CD4-positive, CD25-positive, alpha-beta regulatory T cell (primary cell): ENCODE results near the gene KCNAB3. TPM values are rescaled to one million over a fixed set of nuclear protein-coding genes. Genes with fewer than 3 reads are reported as not detected.

Experiments used
- ATAC-seq, 2 donors: fragments of 150-1000 bp; cut with Tn5 transposase; one replicate each; pipeline ENCODE4 v1.10.0; 2021; ENCODE audit warnings: low read depth in 2 of 2, moderate number of reproducible peaks in 2 of 2, moderate library complexity in 1 of 2
- DNase-seq, 3 donors: peaks; one replicate each; pipeline versions ENCODE4 v3.0.0 to v3.0.0-alpha.2; 2012 to 2022; ENCODE audit warnings: mixed read lengths in 1 of 3
- H3K27ac ChIP-seq: one replicate; pipeline ENCODE4 v1.7.0; 2013; ENCODE audit warnings: mild to moderate bottlenecking, low read length; ENCODE audit not compliant: insufficient read depth, poor library complexity, severe bottlenecking
- H3K27me3 ChIP-seq: one replicate; pipeline ENCODE4 v1.7.0; 2013; ENCODE audit warnings: low read length; ENCODE audit not compliant: control insufficient read depth, insufficient read depth
- H3K36me3 ChIP-seq: one replicate; pipeline ENCODE4 v1.7.0; 2013; ENCODE audit warnings: mild to moderate bottlenecking, low read length, moderate library complexity; ENCODE audit not compliant: control insufficient read depth, insufficient read depth
- H3K4me1 ChIP-seq: 2 replicates; pipeline ENCODE4 v1.7.0; 2013; ENCODE audit warnings: mild to moderate bottlenecking, low read length; ENCODE audit not compliant: insufficient read depth, control insufficient read depth, poor library complexity, severe bottlenecking
- H3K4me3 ChIP-seq: one replicate; pipeline ENCODE4 v1.7.0; 2013; ENCODE audit warnings: low read depth, mild to moderate bottlenecking, low read length, moderate library complexity
- H3K9me3 ChIP-seq, 2 experiments: 1 replicate in 1 of 2; 2 replicates in 1 of 2; pipeline ENCODE4 v1.7.0; 2013; ENCODE audit warnings: low read length in 2 of 2, mild to moderate bottlenecking in 1 of 2, moderate library complexity in 1 of 2; ENCODE audit not compliant: control insufficient read depth in 2 of 2
- H3K27ac Mint-ChIP-seq, 3 donors: one replicate each; pipeline ENCODE4 v1.8.0; 2020 to 2022; ENCODE audit warnings: mild to moderate bottlenecking in 3 of 3, mixed read lengths in 3 of 3, moderate library complexity in 2 of 3
- H3K27me3 Mint-ChIP-seq: one replicate; pipeline ENCODE4 v1.8.0; 2022; ENCODE audit warnings: mild to moderate bottlenecking, mixed read lengths
- H3K36me3 Mint-ChIP-seq: one replicate; pipeline ENCODE4 v1.8.0; 2020; ENCODE audit warnings: mixed read lengths
- H3K4me1 Mint-ChIP-seq, 4 donors: one replicate each; pipeline ENCODE4 v1.8.0; 2020 to 2022; ENCODE audit warnings: mixed read lengths in 4 of 4, mild to moderate bottlenecking in 1 of 4
- H3K4me3 Mint-ChIP-seq, 4 donors: one replicate each; pipeline ENCODE4 v1.8.0; 2020 to 2022; ENCODE audit warnings: mild to moderate bottlenecking in 4 of 4, mixed read lengths in 4 of 4, moderate library complexity in 3 of 4
- H3K9me3 Mint-ChIP-seq, 7 donors: one replicate each; pipeline ENCODE4 v1.8.0; 2020 to 2022; ENCODE audit warnings: mixed read lengths in 7 of 7, mild to moderate bottlenecking in 3 of 7, moderate library complexity in 2 of 7
- polyA plus RNA-seq, 4 donors: library from polyadenylated mRNA; unstranded; fragments of 300-500 nt; fragmentation: Illumina TruSeq; gene quantifications; one replicate each; pipeline ENCODE4 v1.2.3, GENCODE V29; 2021
- total RNA-seq: library from RNA; stranded (reverse); gene quantifications from one replicate; pipeline ENCODE4 v1.2.3, GENCODE V29; 2022

KCNAB3 gene
- total and polyA plus RNA-seq, 5 donors from 2014 or later = 0.06 to 8.0 (median 0.21) TPM; not detected in 1

DNA sequence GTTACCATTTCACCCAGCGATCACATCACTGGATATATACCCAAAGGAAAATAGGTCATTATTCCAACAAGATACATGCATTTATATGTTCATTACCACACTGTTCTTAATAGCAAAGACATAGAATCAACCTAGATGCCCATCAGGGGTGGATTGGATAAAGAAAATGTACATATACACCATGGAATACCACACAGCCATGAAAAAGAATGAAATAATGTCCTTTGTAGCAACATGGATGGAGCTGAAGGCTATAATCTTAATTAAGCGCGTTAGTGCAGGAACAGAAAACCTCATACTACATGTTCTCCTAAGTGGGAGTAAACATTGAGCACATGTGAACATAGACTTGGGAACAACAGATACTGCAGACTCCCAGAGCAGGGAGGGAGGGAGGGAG lies 20.9 kb upstream of the KCNAB3 start:
- H3K27ac Mint-ChIP-seq = peak overlapping the region; percentile 65 to 95 (median 76)
- Histone ChIP-seq H3K27me3 (no peaks in the 10 kb centered on the region), H3K27ac (peak overlapping the region; percentile 60), H3K4me1 (peaks cover 6% of the 10 kb centered on the region), H3K4me3 (no peak overlapping the region), H3K36me3 (peaks cover 29% of the 10 kb centered on the region), H3K9me3 (no peaks in the 10 kb centered on the region)
- peaks cover 37% of the 10 kb centered on the region for H3K36me3 Mint-ChIP-seq
- no peak overlapping the region for H3K4me3 Mint-ChIP-seq
- no peaks in the 10 kb centered on the region for H3K9me3 Mint-ChIP-seq
- H3K4me1 Mint-ChIP-seq = peaks cover 4 to 30% (median 14%) of the 10 kb centered on the region in 4 donors
- no peak for DNase-seq
- ATAC-seq = no peak
- no peaks in the 10 kb centered on the region for H3K27me3 Mint-ChIP-seq

DNA sequence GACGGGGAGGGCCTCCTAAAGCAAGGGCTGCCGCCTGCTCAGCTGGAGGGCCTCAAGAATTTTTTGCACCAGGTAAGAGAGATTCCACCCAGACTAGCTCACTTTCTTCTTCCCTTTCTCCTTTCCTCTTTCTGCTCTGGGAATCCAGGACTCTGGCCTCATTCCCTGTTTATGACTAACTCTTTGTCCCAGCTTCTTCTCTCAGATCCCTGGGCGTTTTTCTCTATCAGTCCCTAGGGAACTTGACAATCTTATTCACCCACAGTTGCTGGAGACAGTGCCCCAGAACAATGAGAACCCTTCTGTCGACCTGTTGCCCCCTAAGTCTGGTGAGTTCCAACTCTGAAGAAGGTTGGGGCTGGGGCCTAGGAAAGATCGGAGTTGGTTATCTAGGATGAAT lies 18.0 kb upstream of the KCNAB3 start:
- Histone ChIP-seq H3K27me3 (no peaks in the 10 kb centered on the region), H3K4me3 (no peak overlapping the region), H3K9me3 (no peaks in the 10 kb centered on the region), H3K27ac (no peak overlapping the region), H3K4me1 (peaks cover 6% of the 10 kb centered on the region), H3K36me3 (peaks cover 54% of the 10 kb centered on the region)
- Mint-ChIP-seq H3K9me3 (no peaks in the 10 kb centered on the region), H3K36me3 (peaks cover 44% of the 10 kb centered on the region), H3K4me3 (no peak overlapping the region), H3K27me3 (no peaks in the 10 kb centered on the region), H3K4me1 (peaks cover 4 to 30% (median 14%) of the 10 kb centered on the region in 4 donors), H3K27ac (peak overlapping the region in 1 of 3 donors; percentile 53)
- no peak for ATAC-seq
- no peak for DNase-seq

DNA sequence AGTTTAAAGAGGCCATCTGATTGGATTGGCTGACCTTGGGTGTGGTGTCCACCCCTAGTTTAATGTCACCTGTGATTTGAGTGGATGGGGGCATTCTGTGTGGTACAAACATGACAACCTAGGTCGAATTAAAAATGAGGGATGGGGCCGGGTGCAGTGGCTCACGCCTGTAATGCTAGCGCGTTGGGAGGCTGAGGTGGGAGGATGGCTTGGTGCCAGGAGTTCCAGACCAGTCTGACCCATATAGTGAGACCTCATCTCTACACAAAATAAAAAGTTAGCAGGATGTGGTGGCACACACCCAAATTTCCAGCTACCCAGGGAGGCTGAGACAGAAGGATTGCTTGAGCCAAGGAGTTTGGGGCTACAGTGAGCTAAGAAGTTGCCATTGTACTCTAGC lies 16.8 kb upstream of the KCNAB3 start:
- Histone ChIP-seq H3K4me3 (no peak overlapping the region), H3K36me3 (peaks cover 61% of the 10 kb centered on the region), H3K27ac (no peak overlapping the region), H3K9me3 (no peaks in the 10 kb centered on the region), H3K27me3 (no peaks in the 10 kb centered on the region), H3K4me1 (peaks cover under 1% of the 10 kb centered on the region)
- H3K27me3 Mint-ChIP-seq = no peaks in the 10 kb centered on the region
- H3K27ac Mint-ChIP-seq = no peak overlapping the region
- no peak for DNase-seq
- H3K9me3 Mint-ChIP-seq = no peaks in the 10 kb centered on the region
- no peak for ATAC-seq
- no peak overlapping the region for H3K4me3 Mint-ChIP-seq
- H3K36me3 Mint-ChIP-seq = peaks cover 42% of the 10 kb centered on the region
- peaks cover 4 to 20% (median 10%) of the 10 kb centered on the region in 4 donors for H3K4me1 Mint-ChIP-seq

DNA sequence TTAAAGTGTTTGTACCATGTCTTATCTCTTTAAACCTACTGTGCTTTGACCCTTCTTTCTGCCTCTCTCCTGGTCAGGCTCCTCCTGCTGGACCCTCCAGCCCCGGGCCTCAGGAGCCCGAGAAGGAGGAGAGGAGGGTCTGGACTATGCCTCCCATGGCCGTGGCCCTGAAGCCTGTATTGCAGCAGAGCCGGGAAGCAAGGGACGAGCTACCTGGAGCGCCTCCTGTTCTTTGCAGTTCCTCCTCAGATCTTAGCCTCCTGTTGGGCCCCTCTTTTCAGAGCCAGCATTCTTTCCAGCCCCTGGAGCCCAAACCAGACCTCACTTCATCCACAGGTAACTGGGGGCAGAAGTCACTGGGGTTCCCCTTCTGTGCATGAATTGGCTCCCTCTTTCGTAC lies 16.0 kb upstream of the KCNAB3 start:
- Mint-ChIP-seq H3K27ac (peak overlapping the region in 1 of 3 donors; percentile 43), H3K4me1 (peaks cover 3 to 13% (median 5%) of the 10 kb centered on the region in 4 donors), H3K36me3 (peaks cover 45% of the 10 kb centered on the region), H3K9me3 (no peaks in the 10 kb centered on the region), H3K4me3 (no peak overlapping the region), H3K27me3 (no peaks in the 10 kb centered on the region)
- ATAC-seq (no peak), DNase-seq (no peak)
- Histone ChIP-seq H3K4me3 (no peak overlapping the region), H3K9me3 (no peaks in the 10 kb centered on the region), H3K27ac (no peak overlapping the region), H3K4me1 (no peaks in the 10 kb centered on the region), H3K27me3 (no peaks in the 10 kb centered on the region), H3K36me3 (peaks cover 66% of the 10 kb centered on the region)

DNA sequence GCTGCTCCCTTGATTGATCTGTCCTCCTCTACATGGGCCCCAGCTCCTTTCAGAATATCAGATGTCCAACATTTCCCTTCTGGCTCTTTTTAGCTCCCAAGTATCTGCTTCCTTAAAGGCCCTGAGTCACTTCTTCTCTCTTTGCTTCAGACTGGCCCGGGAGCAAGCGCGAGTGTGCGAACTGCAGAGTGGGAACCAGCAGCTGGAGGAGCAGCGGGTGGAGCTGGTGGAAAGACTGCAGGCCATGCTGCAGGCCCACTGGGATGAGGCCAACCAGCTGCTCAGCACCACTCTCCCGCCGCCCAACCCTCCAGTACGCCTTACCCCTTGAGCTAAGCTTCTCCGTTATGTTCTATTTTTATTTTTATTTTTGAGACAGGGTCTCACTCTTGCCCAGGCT lies 14.7 kb upstream of the KCNAB3 start:
- Histone ChIP-seq H3K4me1 (no peaks in the 10 kb centered on the region), H3K9me3 (no peaks in the 10 kb centered on the region), H3K4me3 (no peak overlapping the region), H3K27me3 (no peaks in the 10 kb centered on the region), H3K36me3 (peaks cover 79% of the 10 kb centered on the region), H3K27ac (no peak overlapping the region)
- ATAC-seq (no peak), DNase-seq (no peak)
- Mint-ChIP-seq H3K27me3 (no peaks in the 10 kb centered on the region), H3K9me3 (no peaks in the 10 kb centered on the region), H3K4me1 (peaks cover 0 to 4% (median under 1%) of the 10 kb centered on the region in 4 donors), H3K4me3 (no peak overlapping the region), H3K27ac (no peak overlapping the region), H3K36me3 (peaks cover 53% of the 10 kb centered on the region)

DNA sequence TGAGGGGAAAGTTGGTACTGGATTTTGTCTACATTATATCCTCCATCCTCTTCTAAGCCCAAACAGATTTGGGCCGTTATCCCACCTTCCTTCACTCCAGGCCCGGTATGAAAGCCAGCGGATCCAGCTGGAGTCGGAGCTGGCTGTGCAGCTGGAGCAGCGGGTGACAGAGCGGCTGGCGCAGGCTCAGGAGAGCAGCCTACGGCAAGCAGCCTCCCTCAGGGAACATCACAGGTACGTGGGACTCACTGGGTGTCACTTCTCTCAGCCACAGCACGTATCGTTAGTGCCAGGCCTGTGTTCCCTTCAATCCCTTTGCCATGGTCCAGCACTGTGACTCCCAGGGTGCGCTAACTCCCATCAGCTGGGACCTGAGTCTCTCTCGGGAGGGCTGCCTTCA lies 13.6 kb upstream of the KCNAB3 start:
- H3K9me3 Mint-ChIP-seq = no peaks in the 10 kb centered on the region
- ATAC-seq (no peak), DNase-seq (no peak)
- H3K4me1 Mint-ChIP-seq = peaks cover 0 to 7% (median 1%) of the 10 kb centered on the region in 4 donors
- no peaks in the 10 kb centered on the region for H3K27me3 Mint-ChIP-seq
- H3K27me3 ChIP-seq = no peaks in the 10 kb centered on the region
- H3K4me3 ChIP-seq = no peak overlapping the region
- no peaks in the 10 kb centered on the region for H3K4me1 ChIP-seq
- no peaks in the 10 kb centered on the region for H3K9me3 ChIP-seq
- no peak overlapping the region for H3K4me3 Mint-ChIP-seq
- H3K36me3 Mint-ChIP-seq = peaks cover 46% of the 10 kb centered on the region
- no peak overlapping the region for H3K27ac ChIP-seq
- H3K27ac Mint-ChIP-seq = no peak overlapping the region
- H3K36me3 ChIP-seq = peaks cover 73% of the 10 kb centered on the region

DNA sequence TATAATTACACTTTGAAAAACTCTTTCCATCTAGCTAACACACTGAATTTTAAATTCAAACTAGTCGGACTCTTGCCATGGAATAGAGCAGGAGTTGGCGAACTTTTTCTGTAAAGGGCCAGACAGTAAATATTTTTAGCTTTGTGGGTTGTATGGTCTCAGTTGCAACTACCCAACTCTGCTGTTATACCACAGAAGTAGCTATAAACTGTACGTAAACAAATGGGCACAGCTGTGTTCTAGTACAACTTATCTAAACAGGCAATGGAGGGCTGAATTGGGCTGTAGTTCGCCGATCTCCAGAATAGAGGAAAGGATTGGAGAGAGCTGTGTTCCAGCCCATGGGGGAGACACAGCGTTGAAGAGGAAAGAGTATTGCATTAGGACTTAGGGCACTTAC lies 11.1 kb upstream of the KCNAB3 start:
- peaks cover 45% of the 10 kb centered on the region for H3K36me3 Mint-ChIP-seq
- peaks cover 68% of the 10 kb centered on the region for H3K36me3 ChIP-seq
- no peak overlapping the region for H3K4me3 ChIP-seq
- H3K27me3 ChIP-seq = no peaks in the 10 kb centered on the region
- H3K27ac Mint-ChIP-seq = peak overlapping the region in 1 of 3 donors; percentile 61
- no peak overlapping the region for H3K4me3 Mint-ChIP-seq
- no peaks in the 10 kb centered on the region for H3K4me1 ChIP-seq
- no peak overlapping the region for H3K27ac ChIP-seq
- H3K27me3 Mint-ChIP-seq = no peaks in the 10 kb centered on the region
- no peaks in the 10 kb centered on the region for H3K9me3 ChIP-seq
- DNase-seq = no peak
- H3K4me1 Mint-ChIP-seq = peaks cover 0 to 10% (median 8%) of the 10 kb centered on the region in 4 donors
- H3K9me3 Mint-ChIP-seq = no peaks in the 10 kb centered on the region
- no peak for ATAC-seq

DNA sequence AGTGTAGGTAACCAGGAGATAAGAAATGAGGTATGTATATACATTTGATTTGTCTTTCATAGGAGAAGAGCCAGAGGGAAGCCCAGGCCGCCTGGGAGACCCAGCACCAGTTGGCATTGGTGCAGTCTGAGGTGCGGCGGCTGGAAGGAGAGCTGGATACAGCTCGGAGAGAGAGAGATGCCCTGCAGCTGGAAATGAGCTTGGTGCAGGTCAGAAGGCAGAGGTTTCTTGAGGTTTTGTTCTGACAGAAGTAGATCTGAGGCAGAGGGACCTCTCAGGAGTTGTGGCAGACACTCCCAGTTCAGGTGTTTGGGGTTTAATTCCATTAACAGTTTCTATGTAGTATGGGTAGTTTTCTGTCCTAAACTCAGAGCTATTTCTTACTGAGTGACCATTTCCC lies 10.4 kb upstream of the KCNAB3 start:
- Mint-ChIP-seq H3K9me3 (no peaks in the 10 kb centered on the region), H3K4me3 (no peak overlapping the region), H3K4me1 (peaks cover 0 to 12% (median 9%) of the 10 kb centered on the region in 4 donors), H3K27ac (no peak overlapping the region), H3K27me3 (no peaks in the 10 kb centered on the region), H3K36me3 (peaks cover 48% of the 10 kb centered on the region)
- Histone ChIP-seq H3K4me3 (no peak overlapping the region), H3K4me1 (no peaks in the 10 kb centered on the region), H3K27me3 (no peaks in the 10 kb centered on the region), H3K36me3 (peaks cover 67% of the 10 kb centered on the region), H3K9me3 (no peaks in the 10 kb centered on the region), H3K27ac (no peak overlapping the region)
- DNase-seq (no peak), ATAC-seq (no peak)
